Parathyroid adenoma (tissue), 2 donors: Measurements from ENCODE around the gene VGLL2.

Experiments used
- H2AFZ ChIP-seq: fragments of 300-600 bp; sonication (generic); one replicate; pipeline ENCODE4 v1.7.0; 2017; ENCODE audit warnings: antibody characterized with exemption, mild to moderate bottlenecking
- H3K27ac ChIP-seq: fragments of 300-600 bp; sonication (generic); one replicate; pipeline ENCODE4 v1.7.0; 2017
- H3K27me3 ChIP-seq: fragments of 300-600 bp; sonication (generic); one replicate; pipeline ENCODE4 v1.7.0; 2017; ENCODE audit warnings: low read length; ENCODE audit not compliant: control insufficient read depth, insufficient read depth
- H3K36me3 ChIP-seq: fragments of 300-600 bp; sonication (generic); one replicate; pipeline ENCODE4 v1.7.0; 2017; ENCODE audit warnings: low read length; ENCODE audit not compliant: control insufficient read depth, insufficient read depth
- H3K4me1 ChIP-seq: fragments of 300-600 bp; sonication (generic); one replicate; pipeline ENCODE4 v1.7.0; 2017; ENCODE audit warnings: control low read depth
- H3K4me2 ChIP-seq: fragments of 300-600 bp; sonication (generic); one replicate; pipeline ENCODE4 v1.7.0; 2017; ENCODE audit warnings: low read length
- H3K4me3 ChIP-seq: fragments of 300-600 bp; sonication (generic); one replicate; pipeline ENCODE4 v1.7.0; 2017; ENCODE audit warnings: low read depth, low read length
- H3K79me2 ChIP-seq: fragments of 300-600 bp; sonication (generic); one replicate; pipeline ENCODE4 v1.7.0; 2017; ENCODE audit warnings: control low read depth
- H3K9ac ChIP-seq: fragments of 300-600 bp; sonication (generic); one replicate; pipeline ENCODE4 v1.7.0; 2017; ENCODE audit warnings: mild to moderate bottlenecking
- H3K9me3 ChIP-seq: fragments of 300-600 bp; sonication (generic); one replicate; pipeline ENCODE4 v1.7.0; 2017; ENCODE audit warnings: low read length; ENCODE audit not compliant: control insufficient read depth
- TF ChIP-seq, protein P1 (sequence below): fragments of 300-600 bp; sonication (generic); IDR thresholded peaks from one replicate; pipeline ENCODE4 v1.7.0; 2017; ENCODE audit warnings: antibody characterized with exemption, mild to moderate bottlenecking
- donor health status: primary hyperparathyroidism.

The VGLL2 gene

DNA sequence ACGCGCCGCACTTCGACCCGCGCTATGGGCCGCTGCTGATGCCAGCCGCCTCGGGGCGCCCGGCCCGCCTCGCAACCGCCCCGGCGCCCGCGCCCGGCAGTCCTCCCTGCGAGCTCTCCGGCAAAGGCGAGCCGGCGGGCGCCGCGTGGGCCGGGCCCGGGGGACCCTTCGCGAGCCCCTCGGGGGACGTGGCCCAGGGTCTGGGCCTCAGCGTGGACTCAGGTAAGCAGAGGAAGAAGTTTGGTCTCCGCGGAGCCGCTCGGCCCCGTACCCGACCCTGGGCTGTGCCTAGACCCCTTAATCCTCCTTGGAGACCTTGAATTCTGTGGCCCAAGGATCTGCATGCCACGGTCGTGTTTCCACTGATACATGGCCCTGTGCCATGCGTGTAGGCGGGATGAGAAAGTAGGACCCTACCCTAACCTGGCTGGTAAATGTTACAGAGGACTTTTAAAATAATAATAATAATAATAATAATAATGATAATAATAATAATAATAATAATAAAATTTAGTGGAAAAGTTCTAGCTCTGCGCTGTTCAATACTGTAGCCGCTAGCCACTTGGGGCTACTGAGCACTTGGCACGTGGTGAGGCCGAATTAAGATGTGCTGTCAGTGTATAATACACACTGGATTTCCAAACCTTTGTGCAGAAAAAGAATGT lies 5.6 kb downstream of the VGLL2 start:
- H3K9me3 ChIP-seq = no peaks in the 10 kb centered on the region
- TF ChIP-seq, protein P1, sequence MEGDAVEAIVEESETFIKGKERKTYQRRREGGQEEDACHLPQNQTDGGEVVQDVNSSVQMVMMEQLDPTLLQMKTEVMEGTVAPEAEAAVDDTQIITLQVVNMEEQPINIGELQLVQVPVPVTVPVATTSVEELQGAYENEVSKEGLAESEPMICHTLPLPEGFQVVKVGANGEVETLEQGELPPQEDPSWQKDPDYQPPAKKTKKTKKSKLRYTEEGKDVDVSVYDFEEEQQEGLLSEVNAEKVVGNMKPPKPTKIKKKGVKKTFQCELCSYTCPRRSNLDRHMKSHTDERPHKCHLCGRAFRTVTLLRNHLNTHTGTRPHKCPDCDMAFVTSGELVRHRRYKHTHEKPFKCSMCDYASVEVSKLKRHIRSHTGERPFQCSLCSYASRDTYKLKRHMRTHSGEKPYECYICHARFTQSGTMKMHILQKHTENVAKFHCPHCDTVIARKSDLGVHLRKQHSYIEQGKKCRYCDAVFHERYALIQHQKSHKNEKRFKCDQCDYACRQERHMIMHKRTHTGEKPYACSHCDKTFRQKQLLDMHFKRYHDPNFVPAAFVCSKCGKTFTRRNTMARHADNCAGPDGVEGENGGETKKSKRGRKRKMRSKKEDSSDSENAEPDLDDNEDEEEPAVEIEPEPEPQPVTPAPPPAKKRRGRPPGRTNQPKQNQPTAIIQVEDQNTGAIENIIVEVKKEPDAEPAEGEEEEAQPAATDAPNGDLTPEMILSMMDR = no peak
- no peaks in the 10 kb centered on the region for H3K36me3 ChIP-seq
- H3K9ac ChIP-seq = no peak overlapping the region
- H3K4me2 ChIP-seq = peak overlapping the region; percentile 52
- no peak overlapping the region for H3K27ac ChIP-seq
- H3K79me2 ChIP-seq = no peaks in the 10 kb centered on the region
- H3K27me3 ChIP-seq = peaks cover 5% of the 10 kb centered on the region
- H3K4me1 ChIP-seq = no peaks in the 10 kb centered on the region
- no peak overlapping the region for H2AFZ ChIP-seq
- no peak overlapping the region for H3K4me3 ChIP-seq

DNA sequence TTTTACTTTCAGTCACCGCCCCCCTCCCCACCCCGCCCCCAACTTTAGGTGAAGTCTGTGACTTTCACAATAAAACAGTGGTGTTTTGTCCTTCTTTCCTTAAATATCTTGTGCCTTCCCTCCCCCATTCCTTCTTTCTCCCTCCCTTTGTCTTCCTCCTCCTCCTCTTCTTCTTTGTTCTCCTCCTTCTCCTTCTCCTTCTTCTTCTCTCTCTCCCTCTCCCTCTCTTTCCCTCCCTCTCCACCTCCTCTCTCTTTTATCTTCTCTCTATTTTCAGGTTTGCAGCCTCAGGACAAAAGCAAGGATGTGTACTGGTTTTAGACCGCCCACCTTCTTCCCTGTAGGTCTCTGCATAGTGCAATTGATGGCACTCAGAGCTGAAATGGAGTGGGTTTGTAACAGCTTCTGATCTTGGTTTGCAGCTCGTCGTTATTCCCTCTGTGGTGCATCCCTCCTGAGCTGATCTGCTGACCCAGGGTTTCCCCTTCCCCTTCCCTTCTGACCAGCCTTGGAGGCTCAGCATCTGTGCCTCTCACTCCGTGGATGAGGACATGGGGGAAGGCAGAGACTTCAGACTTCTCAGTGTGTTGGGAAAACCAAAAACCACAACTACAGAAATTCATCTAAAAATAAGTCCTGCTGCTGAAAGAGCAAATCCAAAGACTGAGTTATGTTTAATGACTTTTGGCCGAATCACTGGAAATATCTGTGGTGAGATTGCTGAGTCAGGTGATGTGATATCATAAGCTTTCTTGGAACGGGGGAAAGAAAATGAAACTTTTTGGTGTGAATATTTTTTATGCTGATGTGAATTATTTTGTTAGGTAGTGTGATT lies 6.9 kb downstream of the VGLL2 start:
- H3K9me3 ChIP-seq = no peaks in the 10 kb centered on the region
- peaks cover 5% of the 10 kb centered on the region for H3K27me3 ChIP-seq
- no peaks in the 10 kb centered on the region for H3K4me1 ChIP-seq
- no peaks in the 10 kb centered on the region for H3K79me2 ChIP-seq
- no peaks in the 10 kb centered on the region for H3K36me3 ChIP-seq
- H2AFZ ChIP-seq = no peak overlapping the region
- no peak overlapping the region for H3K4me3 ChIP-seq
- no peak overlapping the region for H3K9ac ChIP-seq
- TF ChIP-seq, protein P1 = no peak
- H3K27ac ChIP-seq = no peak overlapping the region
- no peak overlapping the region for H3K4me2 ChIP-seq

DNA sequence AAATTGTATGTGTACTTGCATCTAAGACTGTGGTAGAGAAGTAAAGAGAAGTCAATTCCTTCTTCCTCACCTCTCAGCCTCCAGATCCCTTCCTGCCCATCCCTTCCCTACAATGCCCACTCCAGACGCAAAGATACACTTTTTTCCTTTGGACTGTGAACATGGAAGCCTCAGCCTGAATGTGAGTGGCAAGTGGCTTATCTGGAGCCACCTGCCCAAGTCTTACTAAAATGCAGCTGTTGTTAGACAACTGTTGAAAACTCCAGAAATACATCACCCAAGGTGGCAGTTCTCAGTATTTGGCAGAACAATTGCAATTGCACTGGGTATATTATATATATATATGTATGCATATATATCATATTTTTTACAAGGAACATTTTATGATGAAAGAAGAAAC lies 7.5 kb downstream of the VGLL2 start:
- Histone ChIP-seq H3K27me3 (peaks cover 5% of the 10 kb centered on the region), H3K4me3 (no peak overlapping the region), H3K27ac (no peak overlapping the region), H3K79me2 (no peaks in the 10 kb centered on the region), H3K36me3 (no peaks in the 10 kb centered on the region), H3K4me2 (no peak overlapping the region), H3K9ac (no peak overlapping the region), H3K9me3 (no peaks in the 10 kb centered on the region), H3K4me1 (no peaks in the 10 kb centered on the region), H2AFZ (no peak overlapping the region)
- TF ChIP-seq, protein P1 = no peak

DNA sequence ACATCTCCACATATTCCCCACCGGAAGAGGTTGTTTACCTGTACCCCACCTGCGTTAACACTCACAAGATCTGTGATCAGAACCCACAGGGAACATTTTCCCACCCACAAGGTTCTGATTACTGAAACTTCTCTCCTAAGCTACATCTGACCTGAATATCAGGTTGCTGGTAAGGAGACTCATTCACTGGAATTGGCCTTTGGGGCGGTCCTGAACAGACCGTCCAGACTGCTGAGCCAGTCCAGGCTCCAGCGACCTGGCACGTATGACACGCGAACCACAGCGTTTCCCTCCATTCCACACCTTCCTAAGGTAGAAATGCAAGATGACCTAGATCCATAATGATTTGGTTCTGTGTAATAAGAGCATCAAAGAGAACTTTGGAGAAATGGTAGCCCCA lies 9.8 kb downstream of the VGLL2 start:
- H3K4me3 ChIP-seq = no peak overlapping the region
- no peaks in the 10 kb centered on the region for H3K9me3 ChIP-seq
- TF ChIP-seq, protein P1 = no peak
- no peak overlapping the region for H3K9ac ChIP-seq
- H3K27me3 ChIP-seq = peaks cover 3% of the 10 kb centered on the region
- H3K4me1 ChIP-seq = no peaks in the 10 kb centered on the region
- no peak overlapping the region for H3K27ac ChIP-seq
- no peaks in the 10 kb centered on the region for H3K36me3 ChIP-seq
- H2AFZ ChIP-seq = no peak overlapping the region
- H3K4me2 ChIP-seq = no peak overlapping the region
- no peaks in the 10 kb centered on the region for H3K79me2 ChIP-seq
